Neural progenitor cell (in vitro differentiated cells): ENCODE data around the gene METRNL. TPM values are rescaled to one million over a fixed set of nuclear protein-coding genes. Genes with fewer than 3 reads are reported as not detected.

ENCODE experiments used
- DNase-seq: peaks from one replicate; pipeline ENCODE4 v3.0.0-alpha.2; 2016; ENCODE audit warnings: low spot score
- H2AFZ ChIP-seq: fragments of 200-600 bp; sonication (generic); replicated peaks from 2 replicates; pipeline ENCODE4 v1.6.1; 2016; ENCODE audit warnings: antibody characterized with exemption
- H3F3A ChIP-seq: fragments of 200-600 bp; sonication (generic); 2 replicates; pipeline ENCODE4 v1.6.1; 2016; ENCODE audit warnings: antibody characterized with exemption, low read depth
- H3K27ac ChIP-seq: fragments of 200-600 bp; sonication (generic); 2 replicates; pipeline ENCODE4 v1.5.1; 2016; ENCODE audit warnings: mild to moderate bottlenecking
- H3K27me3 ChIP-seq: fragments of 200-600 bp; sonication (generic); 2 replicates; pipeline ENCODE4 v1.6.1; 2016; ENCODE audit warnings: mild to moderate bottlenecking, moderate library complexity
- H3K36me3 ChIP-seq: fragments of 200-600 bp; sonication (generic); 2 replicates; pipeline ENCODE4 v1.5.1; 2016
- H3K4me1 ChIP-seq: fragments of 200-600 bp; sonication (generic); 2 replicates; pipeline ENCODE4 v1.6.1; 2016; ENCODE audit warnings: mixed run types
- H3K4me2 ChIP-seq: fragments of 200-600 bp; sonication (generic); 2 replicates; pipeline ENCODE4 v1.6.1; 2016
- H3K4me3 ChIP-seq: fragments of 200-600 bp; sonication (generic); 2 replicates; pipeline ENCODE4 v1.5.1; 2016
- H3K79me2 ChIP-seq: fragments of 200-600 bp; sonication (generic); 2 replicates; pipeline ENCODE4 v1.6.1; 2016; ENCODE audit warnings: low read depth
- H3K9ac ChIP-seq: fragments of 200-600 bp; sonication (generic); 2 replicates; pipeline ENCODE4 v1.6.1; 2016
- H3K9me3 ChIP-seq: fragments of 200-600 bp; sonication (generic); 2 replicates; pipeline ENCODE4 v1.5.1; 2016; ENCODE audit warnings: low read depth
- H4K20me1 ChIP-seq: fragments of 200-600 bp; sonication (generic); 2 replicates; pipeline ENCODE4 v1.6.1; 2016; ENCODE audit warnings: low read depth
- H3K27ac Mint-ChIP-seq: 3 replicates; pipeline ENCODE4 v1.8.0; 2021; ENCODE audit warnings: mixed read lengths
- H3K27me3 Mint-ChIP-seq: 2 replicates; pipeline ENCODE4 v1.8.0; 2022; ENCODE audit warnings: low read depth, mild to moderate bottlenecking, inconsistent platforms, moderate library complexity, mixed read lengths; ENCODE audit not compliant: insufficient read depth
- H3K36me3 Mint-ChIP-seq: 3 replicates; pipeline ENCODE4 v1.8.0; 2021; ENCODE audit warnings: mixed read lengths
- H3K4me1 Mint-ChIP-seq: 3 replicates; pipeline ENCODE4 v1.8.0; 2021; ENCODE audit warnings: mixed read lengths
- H3K4me3 Mint-ChIP-seq: 3 replicates; pipeline ENCODE4 v1.8.0; 2021; ENCODE audit warnings: mild to moderate bottlenecking, moderate library complexity, mixed read lengths
- H3K9me3 Mint-ChIP-seq: 3 replicates; pipeline ENCODE4 v1.8.0; 2020; ENCODE audit warnings: mixed read lengths
- CTCF ChIP-seq: fragments of 200-600 bp; sonication (generic); IDR thresholded peaks from 2 replicates; pipeline ENCODE4 v1.5.1; 2017; ENCODE audit warnings: antibody characterized with exemption, mild to moderate bottlenecking
- EZH2 ChIP-seq: fragments of 200-600 bp; sonication (generic); IDR thresholded peaks from 2 replicates; pipeline ENCODE4 v1.6.1; 2017; ENCODE audit warnings: antibody characterized with exemption, mild to moderate bottlenecking, moderate library complexity
- EZH2phosphoT487 ChIP-seq: fragments of 200-600 bp; sonication (generic); IDR thresholded peaks from 2 replicates; pipeline ENCODE4 v1.6.1; 2017; ENCODE audit warnings: antibody characterized with exemption
- total RNA-seq: library from RNA; depleted of rRNA; stranded (reverse); fragments of >200 nt; gene quantifications from 2 replicates; pipeline ENCODE4 v1.2.3, GENCODE V29; 2015; ENCODE audit warnings: low replicate concordance

The METRNL gene
- total RNA-seq, 1 donor from 2014 or later: 3.6 TPM

- no peaks in the 10 kb centered on the region for H3K9me3 Mint-ChIP-seq
- Histone ChIP-seq H3F3A (peaks cover 3% of the 10 kb centered on the region), H2AFZ (no peak overlapping the region), H3K9me3 (no peaks in the 10 kb centered on the region), H3K27ac (no peak overlapping the region), H3K4me3 (no peak overlapping the region), H3K27me3 (peaks cover 62% of the 10 kb centered on the region), H3K4me2 (no peak overlapping the region), H3K9ac (no peak overlapping the region), H4K20me1 (peaks cover 16% of the 10 kb centered on the region), H3K4me1 (peaks cover 7% of the 10 kb centered on the region), H3K36me3 (no peaks in the 10 kb centered on the region), H3K79me2 (no peaks in the 10 kb centered on the region)
- no peak overlapping the region for H3K27ac Mint-ChIP-seq
- H3K4me1 Mint-ChIP-seq: peaks cover 11% of the 10 kb centered on the region
- H3K4me3 Mint-ChIP-seq: peak overlapping the region; percentile 80
- peaks cover 5% of the 10 kb centered on the region for H3K36me3 Mint-ChIP-seq
- H3K27me3 Mint-ChIP-seq: peaks cover 27% of the 10 kb centered on the region
- TF ChIP-seq EZH2phosphoT487 (no peak), CTCF (no peak), EZH2 (no peak)
- no peak for DNase-seq
Observed at GRCh38 chr17:83077411-83077810, 2.0 kb upstream of the METRNL start.

- Mint-ChIP-seq H3K4me3 (peak overlapping the region; percentile 80), H3K36me3 (peaks cover 9% of the 10 kb centered on the region), H3K9me3 (no peaks in the 10 kb centered on the region), H3K4me1 (peaks cover 16% of the 10 kb centered on the region), H3K27ac (no peak overlapping the region), H3K27me3 (peaks cover 30% of the 10 kb centered on the region)
- Histone ChIP-seq H3K27me3 (peaks cover 67% of the 10 kb centered on the region), H3K4me2 (peak overlapping the region; percentile 93), H3K9ac (no peak overlapping the region), H3K27ac (no peak overlapping the region), H3F3A (peaks cover 3% of the 10 kb centered on the region), H3K79me2 (no peaks in the 10 kb centered on the region), H2AFZ (no peak overlapping the region), H4K20me1 (peaks cover 22% of the 10 kb centered on the region), H3K36me3 (no peaks in the 10 kb centered on the region), H3K4me1 (peaks cover 7% of the 10 kb centered on the region), H3K9me3 (no peaks in the 10 kb centered on the region), H3K4me3 (peak overlapping the region; percentile 68)
- DNase-seq: no peak
- no peak for TF ChIP-seq EZH2phosphoT487
- TF ChIP-seq EZH2: no peak
- TF ChIP-seq CTCF: no peak
Observed at GRCh38 chr17:83077939-83078338, 1.5 kb upstream of the METRNL start.

GRCh38 chr17:83078378-83079351 lies 744 bp upstream of the METRNL start:
- peaks cover 74% of the 10 kb centered on the region for H3K27me3 ChIP-seq
- H4K20me1 ChIP-seq: peaks cover 23% of the 10 kb centered on the region
- peaks cover 9% of the 10 kb centered on the region for H3K36me3 Mint-ChIP-seq
- H3K27me3 Mint-ChIP-seq: peaks cover 30% of the 10 kb centered on the region
- H2AFZ ChIP-seq: peak overlapping the region; percentile 94
- peak overlapping the region; percentile 80 for H3K4me3 Mint-ChIP-seq
- H3K4me2 ChIP-seq: peak overlapping the region; percentile 93
- no peak overlapping the region for H3K27ac Mint-ChIP-seq
- H3K79me2 ChIP-seq: no peaks in the 10 kb centered on the region
- H3K36me3 ChIP-seq: no peaks in the 10 kb centered on the region
- H3K27ac ChIP-seq: no peak overlapping the region
- no peak overlapping the region for H3K9ac ChIP-seq
- peaks cover 3% of the 10 kb centered on the region for H3F3A ChIP-seq
- DNase-seq: peak; percentile 46
- H3K4me1 Mint-ChIP-seq: peaks cover 23% of the 10 kb centered on the region
- H3K9me3 ChIP-seq: no peaks in the 10 kb centered on the region
- peak; percentile 92 for TF ChIP-seq EZH2
- TF ChIP-seq EZH2phosphoT487: peak; percentile 85
- TF ChIP-seq CTCF: no peak
- H3K4me3 ChIP-seq: peak overlapping the region; percentile 68
- peaks cover 7% of the 10 kb centered on the region for H3K4me1 ChIP-seq
- no peaks in the 10 kb centered on the region for H3K9me3 Mint-ChIP-seq
